ENCODE data around the gene FAM151A. TPM values are rescaled to one million over a fixed set of nuclear protein-coding genes. Genes with fewer than 3 reads are reported as not detected.

The FAM151A gene
- total and polyA plus RNA-seq, 4 donors, result 0.02 to 0.06 TPM; not detected in 2

DNA sequence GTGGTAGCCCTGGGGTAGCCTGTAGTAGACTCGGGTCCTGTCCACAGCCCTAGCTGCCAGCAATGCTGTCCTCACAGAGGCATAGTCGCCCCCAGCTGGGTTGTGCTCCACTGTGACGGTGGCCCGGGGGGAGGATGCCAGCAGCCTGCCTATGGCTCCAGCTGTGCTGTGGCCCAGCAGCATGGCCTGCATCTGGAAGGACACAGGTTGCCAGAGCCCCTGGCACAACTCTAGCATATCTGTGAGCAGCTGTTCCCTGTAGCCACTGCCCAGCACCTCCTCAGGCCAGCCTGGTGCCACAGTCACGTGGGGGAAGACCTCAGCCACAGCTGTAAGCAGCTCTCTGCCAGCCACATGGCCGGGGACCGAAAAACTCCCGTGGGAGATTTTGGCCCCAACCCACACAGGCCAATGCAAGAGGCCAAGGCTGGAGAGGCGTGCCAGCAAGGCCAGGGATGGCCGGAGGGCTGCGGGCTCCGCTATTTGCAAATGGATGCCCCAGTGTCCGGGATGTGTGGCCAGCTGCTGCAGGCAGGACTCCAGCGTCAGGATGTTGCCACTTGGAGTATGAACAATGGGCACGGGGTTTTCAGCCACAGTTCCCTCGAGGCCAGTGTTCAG is 13.9 kb downstream of the FAM151A start:
- Histone ChIP-seq H3K36me3 (ENCODE audit: control insufficient read depth in 4 of 4, insufficient read depth in 4 of 4, low read length in 4 of 4) (peaks cover 0 to 3% (median 0%) of the 10 kb centered on the region in 4 donors), H3K4me3 (no peak overlapping the region), H3K9me3 (ENCODE audit: control insufficient read depth in 4 of 4, insufficient read depth in 3 of 4, low read length in 3 of 4) (no peaks in the 10 kb centered on the region), H3K9ac (ENCODE audit: insufficient read depth in 1 of 2, low read length in 2 of 2) (no peak overlapping the region), H3K4me1 (ENCODE audit: control insufficient read depth in 5 of 5, insufficient read depth in 5 of 5, low read length in 5 of 5) (no peaks in the 10 kb centered on the region), H3K27ac (ENCODE audit: low read depth in 1 of 2, low read length in 1 of 2) (no peak overlapping the region), H3K27me3 (ENCODE audit: control insufficient read depth in 3 of 3, insufficient read depth in 3 of 3, low read length in 2 of 3) (no peaks in the 10 kb centered on the region)
- WGBS, 2 donors, result 80 to 86% methylated on average over 16 of the region's 16 CpGs
- ATAC-seq (ENCODE audit: insufficient read depth, low FRiP score) (no peak), DNase-seq (no peak)
- TF ChIP-seq, protein P1, sequence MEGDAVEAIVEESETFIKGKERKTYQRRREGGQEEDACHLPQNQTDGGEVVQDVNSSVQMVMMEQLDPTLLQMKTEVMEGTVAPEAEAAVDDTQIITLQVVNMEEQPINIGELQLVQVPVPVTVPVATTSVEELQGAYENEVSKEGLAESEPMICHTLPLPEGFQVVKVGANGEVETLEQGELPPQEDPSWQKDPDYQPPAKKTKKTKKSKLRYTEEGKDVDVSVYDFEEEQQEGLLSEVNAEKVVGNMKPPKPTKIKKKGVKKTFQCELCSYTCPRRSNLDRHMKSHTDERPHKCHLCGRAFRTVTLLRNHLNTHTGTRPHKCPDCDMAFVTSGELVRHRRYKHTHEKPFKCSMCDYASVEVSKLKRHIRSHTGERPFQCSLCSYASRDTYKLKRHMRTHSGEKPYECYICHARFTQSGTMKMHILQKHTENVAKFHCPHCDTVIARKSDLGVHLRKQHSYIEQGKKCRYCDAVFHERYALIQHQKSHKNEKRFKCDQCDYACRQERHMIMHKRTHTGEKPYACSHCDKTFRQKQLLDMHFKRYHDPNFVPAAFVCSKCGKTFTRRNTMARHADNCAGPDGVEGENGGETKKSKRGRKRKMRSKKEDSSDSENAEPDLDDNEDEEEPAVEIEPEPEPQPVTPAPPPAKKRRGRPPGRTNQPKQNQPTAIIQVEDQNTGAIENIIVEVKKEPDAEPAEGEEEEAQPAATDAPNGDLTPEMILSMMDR (IDR thresholded peaks at IDR 0.05; ENCODE audit: control extremely low read depth, extremely low read depth), result no peak

DNA sequence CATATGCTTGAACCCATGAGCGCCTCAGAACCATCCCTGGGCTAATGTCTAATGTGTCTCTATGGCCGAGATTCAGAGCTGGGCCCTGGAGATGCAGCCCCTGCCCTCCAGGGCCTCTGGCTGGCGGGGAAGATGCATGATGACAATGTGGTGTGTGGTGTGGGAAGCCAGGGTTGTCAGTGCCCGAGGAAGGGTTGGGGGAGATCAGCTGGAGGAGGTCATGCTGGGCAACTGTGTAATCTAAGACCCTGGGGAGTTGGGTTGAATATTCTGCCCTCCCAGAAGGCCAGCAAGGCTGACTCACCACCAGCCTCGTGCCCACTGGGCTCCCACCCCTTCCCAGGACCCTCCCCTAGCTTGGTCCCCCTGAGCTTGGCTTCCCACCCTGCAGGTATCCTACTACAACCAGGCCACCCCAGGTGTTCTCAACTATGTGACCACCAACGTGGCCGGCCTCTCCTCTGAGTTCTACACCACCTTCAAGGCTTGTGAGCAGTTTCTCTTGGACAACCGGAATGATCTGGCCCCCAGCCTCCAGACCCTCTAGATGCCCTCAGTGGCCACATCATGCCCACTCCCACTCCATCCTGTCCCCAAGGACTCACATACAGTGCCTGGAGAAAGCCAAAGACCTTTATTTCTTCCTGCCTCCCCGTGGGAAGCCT is 14.6 kb downstream of the FAM151A start:
- no peak for DNase-seq
- H3K27ac ChIP-seq (ENCODE audit: low read depth in 1 of 2, low read length in 1 of 2), result no peak overlapping the region
- TF ChIP-seq, protein P1 (IDR thresholded peaks at IDR 0.05; ENCODE audit: control extremely low read depth, extremely low read depth), result no peak
- 90 to 92% methylated on average over 9 of the region's 9 CpGs for WGBS, 2 donors
- no peak overlapping the region for H3K4me3 ChIP-seq
- no peaks in the 10 kb centered on the region for H3K9me3 ChIP-seq (ENCODE audit: control insufficient read depth in 4 of 4, insufficient read depth in 3 of 4, low read length in 3 of 4)
- peaks cover 0 to 3% (median 0%) of the 10 kb centered on the region in 4 donors for H3K36me3 ChIP-seq (ENCODE audit: control insufficient read depth in 4 of 4, insufficient read depth in 4 of 4, low read length in 4 of 4)
- no peak overlapping the region for H3K9ac ChIP-seq (ENCODE audit: insufficient read depth in 1 of 2, low read length in 2 of 2)
- H3K4me1 ChIP-seq (ENCODE audit: control insufficient read depth in 5 of 5, insufficient read depth in 5 of 5, low read length in 5 of 5), result no peaks in the 10 kb centered on the region
- H3K27me3 ChIP-seq (ENCODE audit: control insufficient read depth in 3 of 3, insufficient read depth in 3 of 3, low read length in 2 of 3), result no peaks in the 10 kb centered on the region
- ATAC-seq (ENCODE audit: insufficient read depth, low FRiP score), result no peak

DNA sequence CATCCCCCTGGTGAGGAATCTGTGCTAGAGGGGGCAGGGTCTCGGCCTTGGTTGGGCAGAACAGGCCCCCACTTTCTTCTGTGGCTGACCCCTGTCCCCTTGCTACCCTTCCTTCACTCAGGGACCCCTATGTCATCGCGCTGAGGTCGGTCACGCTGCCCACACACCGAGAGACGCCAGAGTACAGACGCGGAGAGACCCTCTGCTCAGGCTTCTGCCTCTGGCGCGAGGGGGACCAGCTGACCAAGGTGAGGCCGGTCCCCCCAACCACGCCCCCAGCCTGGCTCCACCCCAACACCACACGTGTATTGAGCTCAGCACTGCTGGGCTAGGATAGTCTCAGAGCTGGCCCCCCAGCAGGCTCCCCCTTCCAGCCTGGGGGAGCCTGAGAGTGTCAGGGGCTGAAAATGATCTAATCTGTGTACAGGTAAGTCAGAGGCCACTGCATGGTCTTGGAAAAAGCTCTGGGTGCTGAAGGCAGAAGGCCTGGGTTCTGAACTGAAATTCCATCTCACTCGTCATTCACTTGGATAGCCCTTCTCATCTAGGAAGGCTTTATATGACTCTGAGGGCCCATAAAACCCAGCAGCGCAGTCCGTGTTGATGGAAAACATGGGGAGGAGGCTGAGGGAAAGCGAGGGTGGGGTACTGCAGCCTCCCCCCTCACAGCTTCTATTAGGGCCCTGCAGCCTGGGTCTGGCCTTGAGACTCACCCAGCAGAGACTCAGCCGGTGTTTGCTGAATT is 15.3 kb downstream of the FAM151A start:
- no peak overlapping the region for H3K4me3 ChIP-seq

More for the DNA sequence above, 15.3 kb downstream of the FAM151A start:
- no peak for ATAC-seq (ENCODE audit: insufficient read depth, low FRiP score)
- WGBS, 2 donors, result 92 to 96% methylated on average over 19 of the region's 19 CpGs
- DNase-seq, result no peak
- TF ChIP-seq, protein P1 (IDR thresholded peaks at IDR 0.05; ENCODE audit: control extremely low read depth, extremely low read depth), result no peak
- Histone ChIP-seq H3K9ac (ENCODE audit: insufficient read depth in 1 of 2, low read length in 2 of 2) (no peak overlapping the region), H3K36me3 (ENCODE audit: control insufficient read depth in 4 of 4, insufficient read depth in 4 of 4, low read length in 4 of 4) (peaks cover 0 to 3% (median 0%) of the 10 kb centered on the region in 4 donors), H3K27me3 (ENCODE audit: control insufficient read depth in 3 of 3, insufficient read depth in 3 of 3, low read length in 2 of 3) (no peaks in the 10 kb centered on the region), H3K4me1 (ENCODE audit: control insufficient read depth in 5 of 5, insufficient read depth in 5 of 5, low read length in 5 of 5) (no peaks in the 10 kb centered on the region), H3K27ac (ENCODE audit: low read depth in 1 of 2, low read length in 1 of 2) (no peak overlapping the region), H3K9me3 (ENCODE audit: control insufficient read depth in 4 of 4, insufficient read depth in 3 of 4, low read length in 3 of 4) (no peaks in the 10 kb centered on the region)
